CD4-positive, alpha-beta T cell treated with Interferon gamma for 1 hour (primary cell): ENCODE data around the gene ATP11B.
A peak's percentile ranks its signal among the peaks of the same experiment; 100 is the strongest.
"Not testable (repeated sequence)": the region's sequence is repeated elsewhere in the genome, so short reads cannot be mapped to it uniquely, and the experiment has no call there.

Experiments
- DNase-seq: peaks from one replicate; pipeline ENCODE4 v3.0.0-alpha.2; 2020

The ATP11B gene

DNA sequence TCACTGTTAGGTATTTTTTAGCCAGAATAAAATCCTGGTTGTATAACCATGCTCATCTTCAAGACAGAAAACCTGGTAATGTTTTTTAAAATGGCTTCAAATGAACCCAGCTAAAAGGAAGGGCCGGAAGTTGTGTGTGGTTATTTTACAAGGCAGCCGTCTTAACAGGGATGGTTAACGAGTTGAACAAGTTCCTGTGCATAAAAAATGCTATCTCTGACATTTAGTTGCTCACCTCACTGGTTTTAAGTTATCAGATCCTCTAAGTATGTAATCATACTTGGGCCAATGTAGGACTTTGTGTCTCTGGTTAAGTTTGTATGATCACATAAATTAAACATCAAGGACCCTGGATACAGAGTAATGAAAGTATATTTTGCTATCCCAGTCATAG lies 2.1 kb downstream of the ATP11B start:
- peak; percentile 15 for DNase-seq

DNA sequence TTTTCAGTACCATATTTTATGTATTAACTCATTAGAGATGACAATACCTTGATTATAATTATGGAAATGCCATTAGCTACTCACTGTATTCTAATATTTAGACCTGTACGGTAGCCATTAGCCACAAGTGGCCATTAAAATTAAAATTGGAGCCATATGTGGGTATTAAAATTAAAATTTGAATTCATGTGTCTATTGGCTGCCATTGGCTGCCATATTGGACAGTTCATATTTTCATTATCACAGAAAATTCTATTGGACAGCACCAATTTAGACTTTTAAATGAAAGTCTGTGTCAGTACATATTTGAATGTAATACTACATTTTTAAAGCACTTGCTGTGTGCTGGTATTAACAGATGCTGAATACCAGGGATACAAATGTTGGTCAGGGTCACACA lies 3.0 kb downstream of the ATP11B start:
- DNase-seq, result no peak

DNA sequence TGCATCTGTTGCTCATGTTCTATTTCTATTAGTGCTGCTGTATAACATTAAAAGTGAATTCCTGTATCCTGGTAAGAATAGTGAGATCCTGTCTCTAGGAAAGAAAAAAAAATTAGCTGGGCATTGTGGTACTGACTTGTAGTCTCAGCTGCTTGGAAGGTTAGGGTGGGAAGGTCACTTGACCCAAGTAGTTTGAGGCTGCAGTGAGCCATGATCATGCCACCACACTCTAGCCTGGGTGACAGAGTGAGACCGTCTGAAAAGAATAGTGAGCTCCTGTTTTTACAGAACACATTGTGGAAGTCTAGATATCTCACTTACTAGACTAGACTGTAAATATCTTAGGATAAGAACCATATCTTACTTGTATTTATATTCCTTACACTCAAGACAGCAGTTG lies 4.6 kb downstream of the ATP11B start:
- DNase-seq, result no peak

DNA sequence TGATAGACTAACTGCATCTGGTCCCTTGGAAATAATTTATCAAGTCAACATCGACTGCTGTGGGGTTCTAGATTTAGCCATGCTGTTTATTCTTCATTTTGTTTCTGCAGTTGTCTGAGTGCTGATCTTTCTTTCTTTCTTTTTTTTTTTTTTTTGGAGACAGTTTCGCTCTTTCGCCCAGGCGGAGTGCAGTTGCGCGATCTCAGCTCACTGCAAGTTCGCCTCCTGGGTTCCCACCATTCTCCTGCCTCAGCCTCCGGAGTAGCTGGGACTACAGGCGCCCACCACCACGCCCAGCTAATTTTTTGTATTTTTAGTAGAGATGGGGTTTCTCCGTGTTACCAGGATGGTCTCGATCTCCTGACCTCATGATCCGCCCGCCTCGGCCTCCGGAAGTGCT lies 5.8 kb downstream of the ATP11B start:
- not testable (repeated sequence) for DNase-seq

DNA sequence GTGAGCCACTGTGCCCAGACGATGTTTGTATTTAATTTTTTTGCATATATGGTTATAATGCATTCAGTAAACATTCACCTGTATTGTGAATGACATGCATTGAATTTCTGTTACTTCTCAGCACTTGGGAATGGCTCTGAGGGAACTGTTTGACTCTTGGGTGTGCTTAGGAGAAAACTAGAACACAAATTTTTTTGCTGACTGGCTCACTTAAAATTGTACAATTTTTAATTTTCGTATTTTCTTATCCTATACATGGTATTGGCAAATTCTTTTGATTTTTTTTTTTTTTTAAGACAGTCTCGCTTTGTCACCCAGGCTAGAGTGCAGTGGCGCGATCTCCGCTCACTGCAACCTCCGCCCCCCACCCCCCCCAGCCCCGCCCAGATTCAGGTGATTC lies 7.2 kb downstream of the ATP11B start:
- DNase-seq, result no peak

DNA sequence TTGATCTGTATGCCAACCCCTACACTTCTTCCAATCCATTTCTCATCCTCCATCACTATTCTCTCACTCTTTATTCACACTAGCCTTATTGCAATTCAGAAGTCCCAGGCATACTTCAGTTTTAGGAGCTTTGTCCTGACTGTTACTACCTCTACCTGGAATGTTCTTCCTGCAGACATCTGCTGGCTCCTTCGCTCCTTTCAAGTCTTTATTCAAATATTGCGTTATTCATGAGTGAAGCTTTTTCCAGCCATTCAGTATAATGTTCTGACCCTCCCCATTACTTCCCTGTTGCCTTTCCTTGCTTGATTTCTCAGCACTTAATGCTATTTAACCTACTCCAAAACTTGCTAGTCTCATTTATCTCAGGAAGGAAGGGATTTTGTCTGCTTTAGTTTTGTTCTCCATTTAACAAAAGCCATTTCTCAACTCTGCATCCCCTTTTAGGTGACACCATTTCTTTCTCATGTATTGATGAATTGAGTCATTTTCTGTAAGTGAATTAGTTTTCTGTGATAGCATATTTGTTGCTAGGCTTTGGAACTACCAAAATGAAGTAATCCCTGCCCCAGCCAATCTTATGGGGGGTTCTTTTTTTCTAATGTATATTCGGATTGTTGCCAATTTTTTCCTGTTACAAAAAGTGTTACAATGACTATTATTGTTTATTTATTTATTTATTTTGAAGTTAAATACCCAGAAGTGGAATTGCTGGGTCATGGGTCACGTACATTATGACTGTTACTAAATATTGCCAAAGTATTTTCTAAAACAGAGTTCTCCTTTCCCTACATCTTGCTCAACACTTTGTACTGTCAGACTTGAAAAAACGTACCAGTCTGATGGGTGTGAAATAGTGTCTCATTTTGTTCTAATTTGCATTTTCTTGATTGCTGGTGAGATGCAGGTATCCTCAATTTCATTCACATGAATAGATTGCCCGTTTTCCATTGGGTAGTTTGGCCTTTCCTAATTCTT lies 9.4 kb downstream of the ATP11B start:
- no peak for DNase-seq

DNA sequence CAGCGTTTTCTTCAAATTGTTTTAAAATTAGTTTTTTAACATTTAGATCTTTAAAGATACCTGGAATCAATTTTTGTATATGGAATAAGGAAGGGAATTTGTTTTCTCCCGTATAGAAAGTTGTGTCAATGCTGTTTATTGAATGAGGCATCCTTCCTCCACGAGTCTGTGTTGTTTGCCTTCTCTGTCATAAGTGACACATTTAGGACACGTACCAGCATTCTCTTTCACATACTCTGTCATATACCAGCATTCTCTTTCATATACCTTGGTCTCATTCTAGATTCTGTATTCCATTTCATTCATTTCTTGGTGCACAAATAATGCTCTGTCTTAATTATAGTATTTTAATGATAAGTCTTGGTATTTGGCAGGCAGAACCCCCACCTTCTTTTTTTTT lies 10.3 kb downstream of the ATP11B start:
- no peak for DNase-seq

DNA sequence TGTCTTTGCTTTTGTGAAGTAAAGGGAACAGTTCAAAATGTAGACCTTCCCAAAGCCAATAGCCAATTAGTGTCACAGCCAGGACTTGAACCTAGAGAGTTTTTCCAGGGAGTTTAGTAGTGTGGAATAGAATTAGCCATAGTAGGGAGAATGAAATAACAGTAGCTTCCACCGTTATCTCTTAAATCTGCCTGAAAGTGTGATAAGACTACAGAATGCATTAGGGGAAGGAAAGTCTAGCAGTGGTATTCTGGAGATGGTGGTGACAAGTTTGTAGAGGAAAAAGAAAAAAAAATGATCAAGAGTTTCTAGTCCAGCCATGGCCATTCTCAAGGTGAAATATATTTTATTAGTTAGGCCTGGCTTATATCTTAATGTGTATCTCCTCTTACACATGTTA lies 13.8 kb downstream of the ATP11B start:
- DNase-seq, result no peak

DNA sequence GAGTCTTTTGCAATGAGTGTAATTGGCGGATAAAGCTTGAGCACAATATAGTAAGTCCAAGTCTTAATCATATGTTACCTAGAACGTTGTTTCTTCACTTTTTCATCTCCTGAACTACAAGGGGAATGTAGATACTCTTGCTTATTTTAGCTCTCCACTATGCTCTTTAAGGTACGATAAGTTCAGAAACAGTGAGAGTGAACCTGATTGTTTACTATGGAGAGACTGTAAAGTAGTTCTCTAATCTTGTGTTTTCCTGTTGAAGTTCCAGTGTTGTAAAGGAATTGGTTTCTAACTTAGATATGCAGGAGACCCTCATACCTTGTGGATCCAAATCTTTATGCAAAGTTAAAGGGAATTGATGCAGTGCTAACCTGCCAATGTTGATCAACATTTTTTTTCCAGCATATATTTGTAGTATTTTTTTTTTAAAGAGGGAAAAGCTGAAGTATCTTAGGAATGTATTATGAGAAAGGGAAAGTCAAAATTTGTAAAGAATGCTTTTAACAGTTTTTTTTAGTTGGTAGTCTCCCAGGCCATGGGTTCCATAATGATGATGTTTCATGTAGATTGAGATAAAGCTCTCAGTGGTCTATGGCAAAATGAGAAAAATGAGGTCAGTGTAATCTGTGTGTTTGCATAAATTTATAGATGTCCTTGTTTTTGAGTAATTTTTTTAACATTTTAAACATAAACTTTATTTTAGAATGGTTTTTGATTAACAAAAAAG lies 14.9 kb downstream of the ATP11B start:
- no peak for DNase-seq

DNA sequence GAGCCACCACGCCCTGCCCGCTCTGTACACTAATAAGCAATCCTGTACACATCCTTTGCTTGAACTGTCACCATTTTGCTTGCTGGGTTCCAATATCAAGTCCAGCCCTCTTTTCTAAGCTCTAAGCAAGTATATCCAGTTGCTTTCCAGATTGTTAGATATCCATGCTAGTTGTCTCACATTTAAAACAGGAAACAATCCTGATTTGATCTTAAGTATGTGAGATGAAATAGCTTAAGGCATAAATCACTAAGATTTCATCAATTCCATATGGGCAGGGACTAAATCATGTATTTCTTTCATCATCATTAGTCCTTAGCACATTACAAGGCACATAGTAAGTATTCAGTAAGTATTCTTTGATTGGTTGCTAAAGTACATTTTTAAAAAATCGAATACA lies 16.2 kb downstream of the ATP11B start:
- DNase-seq, result no peak

DNA sequence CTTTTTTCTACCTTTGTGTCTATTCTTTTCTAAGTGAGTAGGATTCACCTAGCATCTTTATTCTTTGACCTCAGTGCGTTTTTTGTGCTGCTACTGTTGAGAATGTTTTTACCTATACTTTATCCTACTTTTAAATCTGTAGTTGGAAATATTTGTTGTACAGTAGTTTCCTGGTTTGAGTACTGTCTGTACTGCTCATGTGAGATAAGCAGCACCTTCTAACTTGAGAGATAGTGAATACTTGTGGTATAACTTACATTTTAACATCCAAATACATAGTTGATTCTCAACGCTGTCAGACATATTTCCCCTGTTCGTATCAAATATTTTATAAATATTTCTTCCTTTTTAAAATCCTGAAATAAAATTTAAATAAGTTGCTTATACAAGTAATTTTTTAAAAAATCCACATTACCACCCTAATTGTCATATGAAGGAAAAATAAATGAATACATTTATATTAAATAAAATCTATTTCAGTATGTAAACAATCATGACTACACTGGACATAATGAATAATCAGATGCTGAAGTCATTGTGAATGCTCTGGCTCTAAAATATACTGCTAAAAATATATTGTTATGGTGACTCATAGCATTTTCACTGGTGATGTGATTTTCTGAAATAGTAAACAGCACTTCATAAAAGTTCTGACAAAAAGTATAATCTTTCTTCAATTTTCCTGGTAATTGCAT lies 17.4 kb downstream of the ATP11B start:
- no peak for DNase-seq

DNA sequence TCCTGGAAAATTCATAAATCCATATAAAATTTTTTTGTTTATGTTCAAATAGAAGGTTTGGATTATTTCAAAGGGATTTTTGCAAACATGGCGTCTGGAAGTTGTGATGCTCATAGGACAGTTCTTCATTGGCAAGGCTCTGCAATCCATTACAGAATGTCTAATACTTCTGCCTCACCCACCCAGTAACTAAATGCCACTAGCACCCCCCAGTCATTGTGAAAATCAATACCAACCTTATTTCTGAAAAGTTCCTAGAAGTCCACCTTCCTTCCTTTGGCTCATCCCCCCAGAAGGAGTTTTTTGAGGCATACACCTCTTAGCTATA lies 17.9 kb downstream of the ATP11B start:
- no peak for DNase-seq

DNA sequence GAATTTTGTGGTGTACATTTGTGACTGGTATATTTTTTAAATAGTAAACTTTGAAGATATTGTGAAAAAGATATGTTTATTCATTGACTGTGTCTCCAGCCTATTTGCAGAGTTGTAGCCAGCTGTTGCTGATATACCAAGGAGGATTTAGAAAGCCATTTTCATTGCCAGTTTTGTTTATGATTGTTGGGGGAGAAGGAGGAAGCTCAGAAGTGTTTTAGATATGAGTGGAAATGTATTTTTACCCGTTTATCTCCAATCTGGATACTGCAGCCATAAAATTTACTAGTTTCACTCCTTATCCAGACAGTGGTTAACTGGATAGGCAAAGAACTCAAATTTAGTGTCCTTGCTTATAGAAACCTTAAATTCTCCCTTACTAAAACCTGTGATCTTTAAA lies 18.8 kb downstream of the ATP11B start:
- no peak for DNase-seq

DNA sequence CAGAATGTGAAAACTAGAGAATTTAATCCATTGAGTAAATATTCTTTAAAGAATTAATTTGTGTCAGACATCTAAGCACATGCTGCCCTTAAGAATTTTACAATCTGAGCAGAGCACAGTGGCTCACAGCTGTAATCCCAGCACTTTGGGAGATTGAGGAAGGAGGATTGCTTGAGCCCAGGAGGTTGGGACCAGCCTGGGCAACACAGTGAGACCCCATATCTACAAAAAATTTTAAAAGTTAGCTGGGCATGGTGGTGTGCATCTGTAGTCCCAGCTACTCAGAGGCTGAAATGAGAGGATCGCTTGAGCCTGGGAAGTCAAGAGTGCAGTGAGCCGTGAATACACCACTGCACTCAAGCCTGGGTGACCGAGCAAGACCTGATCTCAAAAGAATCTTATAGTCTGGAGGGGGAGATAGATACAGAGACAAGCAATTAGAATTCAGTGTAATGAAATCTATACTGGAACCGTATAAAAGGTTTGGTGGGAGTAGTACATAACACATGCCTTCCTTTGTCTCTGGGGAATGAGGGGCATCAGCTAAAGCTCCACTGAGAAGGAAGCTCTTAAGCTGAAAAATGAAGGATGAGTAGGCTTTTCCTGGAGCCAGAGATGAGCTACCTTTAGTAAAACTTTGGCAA lies 21.2 kb downstream of the ATP11B start:
- no peak for DNase-seq

DNA sequence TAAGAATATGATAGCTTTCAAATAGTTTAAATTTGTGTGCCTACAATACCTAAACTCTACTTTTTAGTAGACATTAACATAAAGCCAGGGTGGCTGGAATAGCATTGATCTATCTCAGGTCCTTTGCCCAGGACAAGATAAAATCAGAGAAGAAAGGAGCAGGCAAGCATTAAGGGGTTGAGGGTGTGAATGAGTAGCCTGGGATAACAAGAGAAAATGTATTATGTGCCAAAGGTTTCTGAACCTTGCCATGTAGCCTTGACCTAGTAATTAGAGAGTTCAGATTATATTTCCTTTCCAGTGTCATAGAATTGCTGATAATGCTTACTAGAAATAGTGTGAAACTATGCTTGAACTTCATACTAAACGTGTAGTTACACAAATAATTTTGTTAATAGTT lies 22.9 kb downstream of the ATP11B start:
- no peak for DNase-seq

DNA sequence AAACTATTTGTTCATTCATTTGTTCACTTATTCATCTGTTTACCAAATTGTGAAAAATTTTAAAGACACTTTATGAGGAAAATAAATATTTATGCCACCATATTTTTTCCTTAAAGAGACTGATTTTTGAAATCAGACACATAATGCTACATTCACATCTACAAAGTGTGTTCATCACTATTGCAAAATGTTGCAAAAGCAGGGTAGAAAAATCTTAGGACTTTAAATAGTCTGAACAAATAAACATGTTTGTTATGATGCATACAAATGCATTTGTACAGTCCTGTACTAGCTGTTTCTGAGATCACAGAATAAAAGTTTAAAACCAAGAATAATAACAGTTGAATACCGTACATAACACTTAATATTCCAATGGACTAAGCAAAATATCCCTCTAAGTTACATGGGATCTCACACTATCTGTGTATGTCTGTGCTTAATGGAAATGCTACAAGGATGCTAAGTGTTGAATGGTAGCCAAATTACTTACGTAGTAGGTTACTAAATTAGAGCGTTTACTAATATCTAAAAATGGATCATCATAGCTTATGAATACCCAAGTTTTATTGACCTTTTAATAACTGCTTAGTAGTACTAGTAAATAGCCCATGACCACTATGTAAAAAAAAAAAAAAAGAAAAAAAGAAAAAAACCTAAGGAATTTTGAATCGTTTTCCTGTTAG lies 25.1 kb downstream of the ATP11B start:
- DNase-seq, result no peak

DNA sequence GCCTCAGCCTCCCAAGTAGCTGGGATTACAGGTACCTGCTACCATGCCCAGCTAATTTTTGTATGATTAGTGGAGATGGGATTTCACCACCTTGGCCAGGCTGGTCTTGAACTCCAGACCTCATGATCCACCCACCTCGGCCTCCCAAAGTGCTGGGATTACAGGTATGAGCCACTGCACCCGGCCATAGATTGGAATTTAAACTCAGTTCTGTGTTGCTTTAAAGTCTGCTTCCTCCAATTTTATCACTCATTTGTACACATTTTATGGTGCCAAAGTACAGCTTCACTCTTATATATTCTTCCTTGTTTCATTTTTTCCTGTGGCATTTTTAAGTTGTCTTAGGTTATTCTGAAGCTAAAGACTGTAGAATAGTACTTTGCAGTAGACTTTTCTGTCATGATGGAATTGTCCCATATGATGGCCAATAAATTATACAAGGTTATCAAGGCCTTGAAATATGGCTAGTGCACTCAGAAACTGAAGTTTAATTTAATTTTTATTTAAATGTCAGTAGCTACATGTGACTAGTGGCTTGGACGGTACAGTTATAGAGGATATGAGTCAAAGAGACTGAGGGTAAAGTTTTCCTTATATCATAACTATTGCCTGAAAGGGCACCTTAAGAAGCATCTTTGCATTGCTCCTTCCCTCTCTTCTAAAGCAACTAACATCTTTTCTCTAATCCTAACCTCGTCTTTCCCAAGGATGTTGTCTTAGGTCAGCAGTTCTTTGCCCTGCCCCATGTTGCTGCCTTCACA lies 28.1 kb downstream of the ATP11B start:
- no peak for DNase-seq

DNA sequence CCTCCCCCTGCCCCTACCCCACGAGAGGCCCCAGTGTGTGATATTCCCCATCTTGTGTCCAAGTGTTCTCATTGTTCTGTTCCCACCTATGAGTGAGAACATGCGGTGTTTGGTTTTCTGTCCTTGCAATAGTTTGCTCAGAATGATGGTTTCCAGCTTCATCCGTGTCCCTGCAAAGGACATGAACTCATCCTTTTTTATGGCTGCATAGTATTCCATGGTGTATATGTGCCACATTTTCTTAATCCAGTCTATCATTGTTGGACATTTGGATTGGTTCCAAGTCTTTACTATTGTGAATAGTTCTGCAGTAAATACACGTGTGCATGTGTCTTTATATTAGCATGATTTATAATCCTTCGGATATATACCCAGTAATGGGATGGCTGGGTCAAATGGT lies 29.0 kb downstream of the ATP11B start:
- DNase-seq, result not testable (repeated sequence)

DNA sequence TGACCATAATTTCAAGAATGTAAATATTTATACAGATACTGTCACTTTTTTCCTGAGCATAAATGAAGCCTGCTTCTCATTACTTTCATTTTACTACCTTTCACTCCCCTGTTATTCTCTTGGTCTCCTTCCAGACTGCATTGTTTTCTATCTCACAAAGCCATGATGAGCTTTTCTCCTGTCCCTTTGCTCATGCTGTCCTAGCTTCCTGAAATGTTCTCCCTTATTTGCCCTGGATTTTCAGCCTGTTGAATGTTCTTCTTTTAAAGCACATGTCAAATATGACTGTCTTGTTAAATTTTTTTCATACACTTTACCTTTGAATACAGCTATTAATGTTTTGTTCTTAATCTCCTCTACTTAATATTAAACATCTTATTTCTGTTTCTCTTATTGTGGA lies 31.7 kb downstream of the ATP11B start:
- no peak for DNase-seq

DNA sequence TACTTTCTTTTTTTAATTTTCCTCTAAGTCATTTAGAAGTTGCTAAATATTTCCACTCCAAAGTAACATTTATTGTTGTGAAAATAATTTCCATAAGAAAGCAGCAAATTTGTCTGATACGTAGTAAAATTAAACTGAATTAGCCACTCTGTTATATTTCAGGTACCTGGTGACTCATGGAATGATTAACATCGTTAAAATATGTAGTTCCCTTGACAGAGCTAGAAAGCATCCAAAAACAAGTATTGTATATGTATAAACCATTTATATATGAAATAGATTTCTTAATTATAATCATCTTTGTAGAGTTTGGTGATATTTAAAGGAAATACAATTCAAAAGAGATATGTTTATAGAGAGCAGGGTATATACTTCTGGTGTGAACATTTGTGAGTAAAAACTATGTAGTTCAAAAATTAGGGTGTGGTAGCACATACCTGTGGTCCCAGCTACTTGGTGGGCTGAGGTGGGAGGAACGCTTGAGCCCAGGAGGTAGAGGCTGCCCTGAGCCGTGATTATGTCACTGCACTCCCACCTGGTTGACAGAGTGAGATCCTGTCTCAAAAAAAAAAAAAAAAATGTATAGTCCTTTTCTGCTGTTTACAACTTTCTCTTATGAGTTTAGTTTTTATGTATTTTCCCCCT lies 36.6 kb downstream of the ATP11B start:
- DNase-seq, result no peak

DNA sequence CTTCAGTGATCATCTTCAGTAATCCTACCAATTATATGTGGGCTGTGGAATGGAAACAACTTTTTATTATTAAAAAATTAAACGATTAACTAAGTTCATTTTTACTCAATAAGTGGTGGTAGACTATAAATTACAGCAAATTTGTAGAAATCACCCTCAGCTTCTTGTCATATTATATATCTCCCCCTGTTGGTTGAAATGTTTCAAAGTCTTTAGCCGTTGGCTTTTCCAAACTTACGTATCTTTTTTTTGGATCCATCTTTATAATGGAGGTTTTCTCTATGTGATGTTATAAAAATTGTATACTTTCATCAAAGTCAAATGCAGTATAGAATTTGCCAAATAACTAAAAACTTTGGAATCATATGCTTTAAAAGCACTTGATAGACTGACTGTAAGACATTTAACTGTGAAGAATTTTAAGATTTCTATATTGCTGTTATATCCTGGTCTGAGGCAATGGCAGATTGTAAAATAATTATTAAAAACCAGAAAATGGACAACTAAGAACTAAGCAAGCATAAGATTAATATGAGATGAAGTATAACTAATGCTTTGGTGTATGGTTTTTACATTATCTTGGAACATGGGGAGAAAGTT lies 44.7 kb downstream of the ATP11B start:
- DNase-seq, result no peak
